KMS-11 (cell line): ENCODE data around the gene MRPL38.

Experiments
- H2AFZ ChIP-seq: fragments of 200-600 bp; sonication (generic); 2 replicates; pipeline ENCODE4 v1.6.1; 2016; ENCODE audit warnings: antibody characterized with exemption, mixed run types, low read depth
- H3K27ac ChIP-seq: fragments of 200-600 bp; sonication (generic); 2 replicates; pipeline ENCODE4 v1.6.1; 2016; ENCODE audit warnings: mild to moderate bottlenecking, mixed run types
- H3K27me3 ChIP-seq: fragments of 200-600 bp; sonication (generic); 2 replicates; pipeline ENCODE4 v1.6.1; 2017; ENCODE audit warnings: mild to moderate bottlenecking, low read depth, mixed run types, moderate library complexity; ENCODE audit not compliant: insufficient read depth
- H3K36me3 ChIP-seq: fragments of 200-600 bp; sonication (generic); 2 replicates; pipeline ENCODE4 v1.6.1; 2017; ENCODE audit warnings: mild to moderate bottlenecking, mixed run types; ENCODE audit not compliant: insufficient read depth
- H3K4me1 ChIP-seq: fragments of 200-600 bp; sonication (generic); 2 replicates; pipeline ENCODE4 v1.6.1; 2016; ENCODE audit warnings: mild to moderate bottlenecking, low read depth, mixed run types; ENCODE audit not compliant: poor library complexity, severe bottlenecking
- H3K4me2 ChIP-seq: fragments of 200-600 bp; sonication (generic); 2 replicates; pipeline ENCODE4 v1.7.0; 2016; ENCODE audit warnings: mild to moderate bottlenecking, mixed run types
- H3K4me3 ChIP-seq: fragments of 200-600 bp; sonication (generic); IDR thresholded peaks from 2 replicates; pipeline ENCODE4 v1.6.1; 2017; ENCODE audit warnings: low read depth, low read length, mixed read lengths; ENCODE audit not compliant: insufficient read depth
- H3K79me2 ChIP-seq: fragments of 200-600 bp; sonication (generic); 2 replicates; pipeline ENCODE4 v1.6.1; 2016; ENCODE audit warnings: low read depth, mixed run types; ENCODE audit not compliant: insufficient read depth
- H3K9ac ChIP-seq: fragments of 200-600 bp; sonication (generic); 2 replicates; pipeline ENCODE4 v1.6.1; 2016; ENCODE audit warnings: mild to moderate bottlenecking, mixed run types
- H4K20me1 ChIP-seq: fragments of 200-600 bp; sonication (generic); 2 replicates; pipeline ENCODE4 v1.6.1; 2016; ENCODE audit warnings: mild to moderate bottlenecking, mixed run types; ENCODE audit not compliant: insufficient read depth
- TF ChIP-seq, protein P1 (sequence below): fragments of 200-600 bp; sonication (generic); conservative IDR thresholded peaks from 2 replicates; pipeline ENCODE4 v1.6.1; 2017; ENCODE audit warnings: low read depth, mild to moderate bottlenecking, antibody characterized with exemption, low read length, moderate library complexity, mixed read lengths

The MRPL38 gene

DNA sequence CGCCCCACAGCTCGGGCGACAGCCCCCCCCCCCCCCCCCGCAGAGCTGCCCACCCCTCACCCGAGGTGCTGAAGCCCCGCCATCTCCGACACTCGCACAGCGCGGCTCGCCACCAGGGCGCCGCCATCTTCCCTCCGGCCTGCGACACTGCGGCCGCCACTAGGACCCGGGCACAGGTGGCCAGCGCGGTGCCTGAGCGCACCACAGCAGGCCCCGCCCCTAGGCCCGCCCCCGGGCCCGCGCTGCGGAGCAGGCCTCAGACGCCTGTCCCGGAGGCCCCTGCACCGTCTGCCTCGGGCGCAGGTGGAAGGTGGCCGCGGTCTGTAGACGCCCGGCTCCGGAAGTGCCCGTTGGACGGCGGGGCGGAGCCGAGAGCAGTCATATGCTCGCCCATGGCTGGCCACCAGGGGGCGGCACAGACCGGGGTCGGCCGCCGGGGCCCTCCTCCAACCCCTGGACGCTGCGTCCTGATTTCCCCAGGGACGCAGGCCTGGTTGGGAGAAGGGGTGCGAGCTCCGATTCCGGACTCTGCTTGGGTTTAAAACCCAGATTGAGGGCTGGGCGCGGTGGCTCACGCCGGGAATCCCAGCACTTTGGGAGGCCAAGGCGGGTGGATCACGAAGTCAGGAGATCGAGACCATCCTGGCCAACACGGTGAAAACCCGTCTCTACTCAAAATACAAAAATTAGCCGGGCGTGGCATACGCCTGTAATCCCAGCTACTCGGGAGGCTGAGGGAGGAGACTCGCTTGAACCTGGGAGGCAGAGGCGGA, at the start of gene MRPL38:
Gene MRPL38, minus strand, starts transcription at position 136 of the 773 bp plus-strand sequence. Its CDS starts 9 bp downstream, at position 127.
- H3K27me3 ChIP-seq, result no peaks in the 10 kb centered on the region
- H3K9ac ChIP-seq, result peak within 1 kb of the TSS; percentile 77
- no peak within 1 kb of the TSS for H3K4me3 ChIP-seq
- H3K27ac ChIP-seq, result peak within 1 kb of the TSS; percentile 33; the same call in 1 of the 2 replicates
- peaks cover 16% of the 10 kb centered on the region for H3K79me2 ChIP-seq
- peak within 1 kb of the TSS; percentile 100 for H3K4me2 ChIP-seq
- no peaks in the 10 kb centered on the region for H4K20me1 ChIP-seq
- H3K36me3 ChIP-seq, result peaks cover 7% of the 10 kb centered on the region; the same call in 1 of the 2 replicates
- TF ChIP-seq, protein P1, sequence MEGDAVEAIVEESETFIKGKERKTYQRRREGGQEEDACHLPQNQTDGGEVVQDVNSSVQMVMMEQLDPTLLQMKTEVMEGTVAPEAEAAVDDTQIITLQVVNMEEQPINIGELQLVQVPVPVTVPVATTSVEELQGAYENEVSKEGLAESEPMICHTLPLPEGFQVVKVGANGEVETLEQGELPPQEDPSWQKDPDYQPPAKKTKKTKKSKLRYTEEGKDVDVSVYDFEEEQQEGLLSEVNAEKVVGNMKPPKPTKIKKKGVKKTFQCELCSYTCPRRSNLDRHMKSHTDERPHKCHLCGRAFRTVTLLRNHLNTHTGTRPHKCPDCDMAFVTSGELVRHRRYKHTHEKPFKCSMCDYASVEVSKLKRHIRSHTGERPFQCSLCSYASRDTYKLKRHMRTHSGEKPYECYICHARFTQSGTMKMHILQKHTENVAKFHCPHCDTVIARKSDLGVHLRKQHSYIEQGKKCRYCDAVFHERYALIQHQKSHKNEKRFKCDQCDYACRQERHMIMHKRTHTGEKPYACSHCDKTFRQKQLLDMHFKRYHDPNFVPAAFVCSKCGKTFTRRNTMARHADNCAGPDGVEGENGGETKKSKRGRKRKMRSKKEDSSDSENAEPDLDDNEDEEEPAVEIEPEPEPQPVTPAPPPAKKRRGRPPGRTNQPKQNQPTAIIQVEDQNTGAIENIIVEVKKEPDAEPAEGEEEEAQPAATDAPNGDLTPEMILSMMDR, result peak; percentile 91
- H2AFZ ChIP-seq, result peak within 1 kb of the TSS; percentile 62
- peaks cover 63% of the 10 kb centered on the region for H3K4me1 ChIP-seq

DNA sequence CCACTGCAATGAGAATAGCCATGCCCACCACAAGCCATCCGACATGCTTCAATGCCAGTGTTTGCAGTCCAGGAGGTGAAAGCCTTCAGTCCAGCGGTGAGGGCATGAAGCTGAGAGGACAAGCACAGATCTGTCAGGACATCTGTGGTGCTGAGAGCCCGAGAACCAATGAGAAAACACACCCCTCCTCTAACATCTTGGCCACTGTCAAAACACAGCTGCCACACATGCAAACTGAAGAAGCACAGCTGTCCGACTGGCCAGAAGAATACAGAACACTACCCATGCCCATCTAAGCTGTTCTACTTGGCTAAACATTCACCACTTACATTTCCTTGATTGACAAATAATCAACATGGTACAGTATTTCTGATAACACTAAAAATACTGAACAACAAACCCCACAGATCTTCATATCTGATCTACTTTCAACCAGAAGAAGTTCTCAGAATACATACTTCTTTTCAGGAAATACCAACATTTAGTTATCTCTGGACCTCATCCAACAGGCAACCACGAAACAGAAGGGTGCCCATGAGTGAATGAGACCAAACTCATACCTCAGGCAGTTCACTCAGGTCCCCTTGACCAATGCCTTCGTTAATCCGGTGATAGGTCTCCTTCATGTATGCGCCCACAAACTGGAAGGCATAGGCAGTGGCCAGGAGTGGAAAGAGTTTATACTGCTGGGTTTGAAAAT, 46.3 kb upstream of the MRPL38 start:
- TF ChIP-seq, protein P1, result no peak
- Histone ChIP-seq H3K27me3 (no peaks in the 10 kb centered on the region), H3K4me2 (no peak overlapping the region; the same call in 1 of the 2 replicates), H3K36me3 (no peaks in the 10 kb centered on the region), H3K79me2 (no peaks in the 10 kb centered on the region), H2AFZ (no peak overlapping the region), H3K9ac (no peak overlapping the region), H3K27ac (no peak overlapping the region), H3K4me3 (no peak overlapping the region), H4K20me1 (no peaks in the 10 kb centered on the region), H3K4me1 (peaks cover 14% of the 10 kb centered on the region)

DNA sequence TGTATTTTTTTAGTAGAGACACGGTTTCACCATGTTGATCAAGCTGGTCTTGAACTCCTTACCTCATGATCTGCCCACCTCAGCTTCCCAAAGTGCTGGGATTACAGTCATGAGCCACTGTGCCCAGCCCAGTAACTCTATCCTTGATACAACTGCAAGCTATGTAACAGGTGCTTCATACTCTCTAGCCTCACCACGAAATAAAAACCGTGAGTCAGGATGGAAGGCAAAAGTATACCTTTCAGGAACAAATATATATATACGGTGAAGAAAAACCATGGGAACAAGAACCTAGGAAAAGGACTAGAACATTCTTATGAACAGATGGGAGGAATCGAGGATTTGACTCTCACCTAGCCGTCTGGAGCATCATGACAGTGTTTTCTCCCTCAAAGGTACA, 45.7 kb upstream of the MRPL38 start:
- H3K36me3 ChIP-seq, result no peaks in the 10 kb centered on the region
- H4K20me1 ChIP-seq, result no peaks in the 10 kb centered on the region
- H3K27ac ChIP-seq, result no peak overlapping the region
- no peak overlapping the region for H2AFZ ChIP-seq
- TF ChIP-seq, protein P1, result no peak
- peaks cover 14% of the 10 kb centered on the region for H3K4me1 ChIP-seq
- H3K27me3 ChIP-seq, result no peaks in the 10 kb centered on the region
- H3K9ac ChIP-seq, result no peak overlapping the region
- no peak overlapping the region for H3K4me3 ChIP-seq
- no peak overlapping the region for H3K4me2 ChIP-seq
- H3K79me2 ChIP-seq, result no peaks in the 10 kb centered on the region

DNA sequence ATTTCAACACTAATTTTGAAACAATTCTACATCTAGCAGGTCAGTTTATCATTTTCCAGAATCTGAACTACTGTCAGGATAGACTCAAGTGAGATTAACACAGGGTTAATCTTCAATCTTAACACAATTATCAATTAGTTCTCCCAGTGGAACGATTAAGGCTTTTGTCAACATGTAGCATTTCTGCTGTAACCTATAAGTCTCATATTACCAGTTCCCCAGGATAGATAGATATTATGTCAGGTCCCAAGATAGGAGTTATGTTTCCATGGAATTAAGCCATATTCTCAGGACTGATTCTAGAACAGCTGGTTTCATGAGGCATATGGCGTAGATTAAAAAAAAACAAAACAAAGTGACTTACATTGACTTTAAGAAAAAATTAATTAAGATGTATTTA, 40.5 kb upstream of the MRPL38 start:
- H3K4me1 ChIP-seq, result peaks cover 7% of the 10 kb centered on the region
- no peaks in the 10 kb centered on the region for H3K27me3 ChIP-seq
- no peak overlapping the region for H2AFZ ChIP-seq
- no peaks in the 10 kb centered on the region for H3K79me2 ChIP-seq
- H3K27ac ChIP-seq, result no peak overlapping the region
- H3K36me3 ChIP-seq, result no peaks in the 10 kb centered on the region
- TF ChIP-seq, protein P1, result no peak
- H3K4me2 ChIP-seq, result no peak overlapping the region
- H3K9ac ChIP-seq, result no peak overlapping the region
- H4K20me1 ChIP-seq, result no peaks in the 10 kb centered on the region
- no peak overlapping the region for H3K4me3 ChIP-seq
